Activated naive CD8-positive, alpha-beta T cell treated with anti-CD3 and anti-CD28 coated beads, Interleukin-2, amount 10 ng/mL, durations not matched to agents 7 days and 5 days (primary cell): ENCODE data around the gene FAM98C. TPM values are rescaled to one million over a fixed set of nuclear protein-coding genes. Genes with fewer than 3 reads are reported as not detected.
"Not testable (repeated sequence)": the region's sequence is repeated elsewhere in the genome, so short reads cannot be mapped to it uniquely, and the experiment has no call there.

Experiments used
- ATAC-seq: fragments of 150-1000 bp; cut with Tn5 transposase; one replicate; pipeline ENCODE4 v1.10.0; 2021; ENCODE audit warnings: low read depth, moderate library complexity
- POLR2A ChIA-PET: fragments of 350-600 bp; sonication (Branson Sonifier 250); formaldehyde crosslinking; loops from one replicate; lab custom pipeline; 2021; ENCODE audit warnings: antibody characterized with exemption; lab: Charles Lee
- DNase-seq: peaks from one replicate; pipeline ENCODE4 v3.0.0; 2021
- H3K27ac Mint-ChIP-seq: one replicate; pipeline ENCODE4 v1.8.0; 2022; ENCODE audit warnings: mild to moderate bottlenecking, mixed read lengths
- H3K27me3 Mint-ChIP-seq: one replicate; pipeline ENCODE4 v1.8.0; 2022; ENCODE audit warnings: mild to moderate bottlenecking, moderate library complexity, mixed read lengths
- H3K36me3 Mint-ChIP-seq: one replicate; pipeline ENCODE4 v1.8.0; 2021; ENCODE audit warnings: mild to moderate bottlenecking, mixed read lengths
- H3K4me1 Mint-ChIP-seq: one replicate; pipeline ENCODE4 v1.8.0; 2021; ENCODE audit warnings: mixed read lengths
- H3K4me3 Mint-ChIP-seq: one replicate; pipeline ENCODE4 v1.8.0; 2022; ENCODE audit warnings: mild to moderate bottlenecking, moderate library complexity, mixed read lengths
- H3K9me3 Mint-ChIP-seq: one replicate; pipeline ENCODE4 v1.8.0; 2021; ENCODE audit warnings: mixed read lengths
- total RNA-seq, 2 experiments: library from RNA; stranded (reverse); gene quantifications; one replicate each; pipeline ENCODE4 v1.2.3, GENCODE V29; 2021

Gene FAM98C
- total RNA-seq, 2 experiments from 2014 or later = 32.5 to 37.7 TPM

- no peaks in the 10 kb centered on the region for H3K9me3 Mint-ChIP-seq
- DNase-seq (no peak), ATAC-seq (no peak)
- POLR2A ChIA-PET = interaction anchor here (1.6 kb wide), 1 partner anchor 15 kb away, joined by 5 read pairs; no protein-coding TSS in a partner anchor
- H3K27me3 Mint-ChIP-seq = no peaks in the 10 kb centered on the region
- no peaks in the 10 kb centered on the region for H3K4me1 Mint-ChIP-seq
- peaks cover 6% of the 10 kb centered on the region for H3K36me3 Mint-ChIP-seq
- no peak overlapping the region for H3K27ac Mint-ChIP-seq
- H3K4me3 Mint-ChIP-seq = no peak overlapping the region
Measured at GRCh38 chr19:38411041-38411712, 8.3 kb downstream of the FAM98C start.

GRCh38 chr19:38411898-38412297 is 9.0 kb downstream of the FAM98C start:
- not testable (repeated sequence) for H3K27ac Mint-ChIP-seq, ATAC-seq, H3K36me3 Mint-ChIP-seq, H3K9me3 Mint-ChIP-seq, H3K4me3 Mint-ChIP-seq, H3K27me3 Mint-ChIP-seq, DNase-seq, H3K4me1 Mint-ChIP-seq
- POLR2A ChIA-PET = interaction anchor here (1.2 kb wide), 1 partner anchor 8 kb away, joined by 4 read pairs; the partner anchor contains the start of gene FAM98C

GRCh38 chr19:38412491-38412890 is 9.6 kb downstream of the FAM98C start:
- Mint-ChIP-seq H3K27me3 (no peaks in the 10 kb centered on the region), H3K27ac (no peak overlapping the region), H3K9me3 (no peaks in the 10 kb centered on the region), H3K4me1 (peaks cover 8% of the 10 kb centered on the region), H3K36me3 (peaks cover 2% of the 10 kb centered on the region), H3K4me3 (no peak overlapping the region)
- no peak for DNase-seq
- POLR2A ChIA-PET = interaction anchor here (1.2 kb wide), 1 partner anchor 9 kb away, joined by 4 read pairs; the partner anchor contains the start of gene FAM98C
- ATAC-seq = no peak

- H3K9me3 Mint-ChIP-seq = no peaks in the 10 kb centered on the region
- POLR2A ChIA-PET = interaction anchor here (1.0 to 1.2 kb wide), 2 partner anchors 9 kb away, joined by 3 to 4 read pairs; partner anchors contain the start of gene FAM98C
- H3K27ac Mint-ChIP-seq = no peak overlapping the region
- H3K36me3 Mint-ChIP-seq = peaks cover 2% of the 10 kb centered on the region
- no peaks in the 10 kb centered on the region for H3K27me3 Mint-ChIP-seq
- H3K4me1 Mint-ChIP-seq = peaks cover 13% of the 10 kb centered on the region
- DNase-seq = no peak
- ATAC-seq = no peak
- no peak overlapping the region for H3K4me3 Mint-ChIP-seq
Measured at GRCh38 chr19:38412961-38413360, 10.1 kb downstream of the FAM98C start.

- Mint-ChIP-seq H3K36me3 (peaks cover 2% of the 10 kb centered on the region), H3K9me3 (no peaks in the 10 kb centered on the region), H3K4me3 (no peak overlapping the region), H3K27ac (no peak overlapping the region), H3K27me3 (no peaks in the 10 kb centered on the region), H3K4me1 (peaks cover 14% of the 10 kb centered on the region)
- no peak for DNase-seq
- ATAC-seq = no peak
- POLR2A ChIA-PET = interaction anchor here (1.0 kb wide), 1 partner anchor 10 kb away, joined by 3 read pairs; no protein-coding TSS in a partner anchor
Measured at GRCh38 chr19:38413416-38413815, 10.5 kb downstream of the FAM98C start.

GRCh38 chr19:38417146-38417543 is 14.3 kb downstream of the FAM98C start:
- no peak for DNase-seq
- Mint-ChIP-seq H3K9me3 (no peaks in the 10 kb centered on the region), H3K27ac (peak overlapping the region; percentile 82), H3K4me3 (peak overlapping the region; percentile 77), H3K36me3 (no peaks in the 10 kb centered on the region), H3K27me3 (peaks cover 2% of the 10 kb centered on the region), H3K4me1 (peaks cover 17% of the 10 kb centered on the region)
- no peak for ATAC-seq
- POLR2A ChIA-PET = interaction anchor here (1.1 kb wide), 1 partner anchor 14 kb away, joined by 4 read pairs; the partner anchor contains the start of gene FAM98C

- POLR2A ChIA-PET = interaction anchor here (1.1 kb wide), 1 partner anchor 14 kb away, joined by 4 read pairs; the partner anchor contains the start of gene FAM98C
- DNase-seq = peak; percentile 75
- Mint-ChIP-seq H3K27ac (peak overlapping the region; percentile 82), H3K27me3 (peaks cover 2% of the 10 kb centered on the region), H3K4me1 (peaks cover 17% of the 10 kb centered on the region), H3K36me3 (no peaks in the 10 kb centered on the region), H3K9me3 (no peaks in the 10 kb centered on the region), H3K4me3 (peak overlapping the region; percentile 77)
- ATAC-seq = peak; percentile 90
Measured at GRCh38 chr19:38417544-38418506, 14.9 kb downstream of the FAM98C start.

GRCh38 chr19:38420935-38421334 is 18.0 kb downstream of the FAM98C start:
- POLR2A ChIA-PET = no interaction called here
- Mint-ChIP-seq H3K27ac (no peak overlapping the region), H3K9me3 (no peaks in the 10 kb centered on the region), H3K27me3 (peaks cover 2% of the 10 kb centered on the region), H3K4me3 (no peak overlapping the region), H3K36me3 (no peaks in the 10 kb centered on the region), H3K4me1 (peaks cover 20% of the 10 kb centered on the region)
- no peak for ATAC-seq
- no peak for DNase-seq

- no peaks in the 10 kb centered on the region for H3K36me3 Mint-ChIP-seq
- H3K4me3 Mint-ChIP-seq = no peak overlapping the region
- no peaks in the 10 kb centered on the region for H3K9me3 Mint-ChIP-seq
- POLR2A ChIA-PET = no interaction called here
- peaks cover 19% of the 10 kb centered on the region for H3K4me1 Mint-ChIP-seq
- H3K27me3 Mint-ChIP-seq = peaks cover 3% of the 10 kb centered on the region
- DNase-seq (no peak), ATAC-seq (no peak)
- H3K27ac Mint-ChIP-seq = no peak overlapping the region
Measured at GRCh38 chr19:38421856-38422255, 19.0 kb downstream of the FAM98C start.

GRCh38 chr19:38422438-38422837 is 19.5 kb downstream of the FAM98C start:
- POLR2A ChIA-PET = no interaction called here
- Mint-ChIP-seq H3K9me3 (no peaks in the 10 kb centered on the region), H3K36me3 (no peaks in the 10 kb centered on the region), H3K27me3 (peaks cover 5% of the 10 kb centered on the region), H3K27ac (no peak overlapping the region), H3K4me1 (peaks cover 15% of the 10 kb centered on the region), H3K4me3 (no peak overlapping the region)
- no peak for DNase-seq
- ATAC-seq = no peak

GRCh38 chr19:38424272-38424671 is 21.4 kb downstream of the FAM98C start:
- Mint-ChIP-seq H3K4me3 (no peak overlapping the region), H3K27ac (no peak overlapping the region), H3K27me3 (peaks cover 13% of the 10 kb centered on the region), H3K4me1 (peaks cover 5% of the 10 kb centered on the region), H3K9me3 (no peaks in the 10 kb centered on the region), H3K36me3 (no peaks in the 10 kb centered on the region)
- ATAC-seq (no peak), DNase-seq (no peak)
- POLR2A ChIA-PET = interaction anchor here (0.7 kb wide), 1 partner anchor 193 kb away, joined by 4 read pairs; no protein-coding TSS in a partner anchor

- POLR2A ChIA-PET = interaction anchor here (0.6 to 1.5 kb wide), 4 partner anchors 15 to 192 kb away, joined by 3 to 5 read pairs (median 4); partner anchors contain the start of gene FAM98C
- Mint-ChIP-seq H3K4me3 (peak overlapping the region; percentile 50), H3K27ac (peak overlapping the region; percentile 58), H3K4me1 (peaks cover 5% of the 10 kb centered on the region), H3K36me3 (no peaks in the 10 kb centered on the region), H3K9me3 (no peaks in the 10 kb centered on the region), H3K27me3 (peaks cover 13% of the 10 kb centered on the region)
- no peak for DNase-seq
- ATAC-seq = no peak
Measured at GRCh38 chr19:38425222-38425809, 22.4 kb downstream of the FAM98C start.
